ENCODE measurements around the gene SLC6A12. TPM values are rescaled to one million over a fixed set of nuclear protein-coding genes. Genes with fewer than 3 reads are reported as not detected.
"Not testable (repeated sequence)": the region's sequence is repeated elsewhere in the genome, so short reads cannot be mapped to it uniquely, and the experiment has no call there.

Gene SLC6A12
- total RNA-seq, 1 experiment from 2014 or later, result not detected

GRCh38 chr12:187986-188909 is 25.7 kb downstream of the SLC6A12 start:
- H3K9me3 ChIP-seq (ENCODE audit: low read length); H3K79me2 ChIP-seq (ENCODE audit: low read length); H3K36me3 ChIP-seq (ENCODE audit: insufficient read depth, low read length); H2AFZ ChIP-seq (ENCODE audit: low read length); H3K27me3 ChIP-seq (ENCODE audit: low read length); H3K9ac ChIP-seq (ENCODE audit: low read length); DNase-seq; H3K4me1 ChIP-seq (ENCODE audit: low read length); H4K20me1 ChIP-seq (ENCODE audit: insufficient read depth, low read depth, low read length); H3K9me2 ChIP-seq (replicated peaks; ENCODE audit: insufficient read depth, low read length); H3K4me2 ChIP-seq (ENCODE audit: low read depth, low read length, poor library complexity, severe bottlenecking); H3K4me3 ChIP-seq (ENCODE audit: low read length); H3K27ac ChIP-seq (ENCODE audit: low read length): not testable (repeated sequence)

DNA sequence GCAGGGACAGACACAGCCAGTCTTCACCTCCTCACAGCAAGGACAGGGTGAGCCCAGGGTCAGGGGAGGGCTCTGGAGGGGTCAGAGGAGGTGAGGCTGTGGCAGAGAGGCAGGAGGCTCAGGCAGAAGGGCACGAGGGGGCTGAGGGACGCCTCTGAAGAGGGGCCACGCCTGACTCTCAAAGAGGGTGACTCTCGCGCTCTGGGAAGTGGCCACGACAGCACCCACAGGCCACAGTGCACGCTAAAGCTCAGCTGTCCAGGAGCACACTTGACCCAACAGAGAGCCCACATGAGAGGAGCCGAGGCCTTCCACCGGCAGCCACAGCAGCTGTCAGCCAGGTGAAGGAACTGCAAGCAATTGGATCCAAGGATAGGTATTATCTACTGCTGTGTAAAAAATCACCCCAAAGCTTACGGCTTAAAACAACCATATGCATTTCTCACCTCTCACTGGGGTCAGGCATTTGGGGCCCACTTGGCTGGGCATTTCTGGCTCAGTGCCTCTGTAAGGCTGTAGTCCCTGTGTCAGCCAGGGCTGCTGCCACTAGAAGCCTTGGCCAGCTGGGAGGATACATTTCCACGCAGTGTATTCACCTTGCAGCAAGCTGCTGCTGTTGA is 27.8 kb downstream of the SLC6A12 start:
- no peak overlapping the region for H2AFZ ChIP-seq (ENCODE audit: low read length)
- H3K36me3 ChIP-seq (ENCODE audit: insufficient read depth, low read length), result no peaks in the 10 kb centered on the region
- no peak for DNase-seq
- H3K4me3 ChIP-seq (ENCODE audit: low read length), result no peak overlapping the region
- H4K20me1 ChIP-seq (ENCODE audit: insufficient read depth, low read depth, low read length), result no peaks in the 10 kb centered on the region
- no peak overlapping the region for H3K27ac ChIP-seq (ENCODE audit: low read length)
- H3K27me3 ChIP-seq (ENCODE audit: low read length), result no peaks in the 10 kb centered on the region
- H3K4me1 ChIP-seq (ENCODE audit: low read length), result no peaks in the 10 kb centered on the region
- H3K9me3 ChIP-seq (ENCODE audit: low read length), result no peaks in the 10 kb centered on the region
- H3K9me2 ChIP-seq (replicated peaks; ENCODE audit: insufficient read depth, low read length), result no peaks in the 10 kb centered on the region
- H3K4me2 ChIP-seq (ENCODE audit: low read depth, low read length, poor library complexity, severe bottlenecking), result no peak overlapping the region
- H3K79me2 ChIP-seq (ENCODE audit: low read length), result no peaks in the 10 kb centered on the region
- no peak overlapping the region for H3K9ac ChIP-seq (ENCODE audit: low read length)

- Histone ChIP-seq H3K4me2 (ENCODE audit: low read depth, low read length, poor library complexity, severe bottlenecking) (no peak overlapping the region), H3K9me3 (ENCODE audit: low read length) (no peaks in the 10 kb centered on the region), H3K79me2 (ENCODE audit: low read length) (no peaks in the 10 kb centered on the region), H3K4me1 (ENCODE audit: low read length) (no peaks in the 10 kb centered on the region), H3K27me3 (ENCODE audit: low read length) (no peaks in the 10 kb centered on the region), H3K36me3 (ENCODE audit: insufficient read depth, low read length) (no peaks in the 10 kb centered on the region), H4K20me1 (ENCODE audit: insufficient read depth, low read depth, low read length) (no peaks in the 10 kb centered on the region), H3K27ac (ENCODE audit: low read length) (no peak overlapping the region), H3K9ac (ENCODE audit: low read length) (no peak overlapping the region), H2AFZ (ENCODE audit: low read length) (no peak overlapping the region), H3K9me2 (replicated peaks; ENCODE audit: insufficient read depth, low read length) (no peaks in the 10 kb centered on the region), H3K4me3 (ENCODE audit: low read length) (no peak overlapping the region)
- no peak for DNase-seq
Measured at GRCh38 chr12:185576-185955, 28.4 kb downstream of the SLC6A12 start.

DNA sequence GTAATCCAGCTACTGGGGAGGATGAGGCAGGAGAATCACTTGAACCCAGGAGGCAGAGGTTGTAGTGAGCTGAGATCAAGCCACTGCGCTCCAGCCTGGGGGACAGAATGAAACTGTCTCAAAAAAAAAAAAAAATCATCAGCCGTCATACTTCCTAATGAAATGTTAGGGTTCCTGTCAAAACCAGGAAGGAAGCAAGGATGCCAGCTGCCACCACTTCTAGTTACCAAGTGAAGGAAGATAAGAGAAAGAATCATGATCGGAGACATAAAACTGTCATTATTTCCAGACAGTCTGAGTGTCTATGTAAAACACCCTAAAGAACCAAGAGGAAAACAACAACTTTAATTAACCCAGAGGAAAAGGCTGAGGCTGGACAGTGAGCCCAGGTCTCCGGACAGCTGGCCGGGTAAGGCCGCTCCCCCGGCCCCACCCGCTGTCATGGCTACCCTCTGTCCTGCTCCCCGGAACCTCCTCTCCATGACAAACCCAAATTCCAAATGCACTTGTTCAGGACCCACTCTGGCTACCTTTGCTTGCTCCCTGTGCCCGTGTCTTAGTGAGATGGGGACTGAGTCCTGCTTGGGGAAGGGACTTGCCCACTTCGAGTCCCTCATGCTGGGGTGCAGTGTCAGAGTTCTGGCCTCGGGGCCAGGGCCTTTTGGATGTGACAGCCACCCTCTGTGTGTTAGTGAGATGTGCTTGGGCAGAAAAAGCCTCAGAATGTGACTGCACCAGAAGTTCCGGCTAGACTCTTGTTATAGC is 29.0 kb downstream of the SLC6A12 start:
- H3K79me2 ChIP-seq (ENCODE audit: low read length), result no peaks in the 10 kb centered on the region
- no peaks in the 10 kb centered on the region for H3K27me3 ChIP-seq (ENCODE audit: low read length)
- no peaks in the 10 kb centered on the region for H3K4me1 ChIP-seq (ENCODE audit: low read length)
- H3K9ac ChIP-seq (ENCODE audit: low read length), result no peak overlapping the region
- no peak for DNase-seq
- H3K27ac ChIP-seq (ENCODE audit: low read length), result no peak overlapping the region
- no peak overlapping the region for H2AFZ ChIP-seq (ENCODE audit: low read length)
- no peaks in the 10 kb centered on the region for H4K20me1 ChIP-seq (ENCODE audit: insufficient read depth, low read depth, low read length)
- H3K9me2 ChIP-seq (replicated peaks; ENCODE audit: insufficient read depth, low read length), result no peaks in the 10 kb centered on the region
- no peak overlapping the region for H3K4me3 ChIP-seq (ENCODE audit: low read length)
- no peaks in the 10 kb centered on the region for H3K36me3 ChIP-seq (ENCODE audit: insufficient read depth, low read length)
- no peak overlapping the region for H3K4me2 ChIP-seq (ENCODE audit: low read depth, low read length, poor library complexity, severe bottlenecking)
- H3K9me3 ChIP-seq (ENCODE audit: low read length), result no peaks in the 10 kb centered on the region

GRCh38 chr12:182381-182892 is 31.5 kb downstream of the SLC6A12 start:
- Histone ChIP-seq H3K36me3 (ENCODE audit: insufficient read depth, low read length) (no peaks in the 10 kb centered on the region), H3K9me2 (replicated peaks; ENCODE audit: insufficient read depth, low read length) (no peaks in the 10 kb centered on the region), H3K9me3 (ENCODE audit: low read length) (no peaks in the 10 kb centered on the region), H3K9ac (ENCODE audit: low read length) (no peak overlapping the region), H3K4me3 (ENCODE audit: low read length) (no peak overlapping the region), H2AFZ (ENCODE audit: low read length) (no peak overlapping the region), H3K4me2 (ENCODE audit: low read depth, low read length, poor library complexity, severe bottlenecking) (no peak overlapping the region), H3K4me1 (ENCODE audit: low read length) (no peaks in the 10 kb centered on the region), H3K27me3 (ENCODE audit: low read length) (no peaks in the 10 kb centered on the region), H3K79me2 (ENCODE audit: low read length) (no peaks in the 10 kb centered on the region), H3K27ac (ENCODE audit: low read length) (no peak overlapping the region), H4K20me1 (ENCODE audit: insufficient read depth, low read depth, low read length) (no peaks in the 10 kb centered on the region)
- no peak for DNase-seq

DNA sequence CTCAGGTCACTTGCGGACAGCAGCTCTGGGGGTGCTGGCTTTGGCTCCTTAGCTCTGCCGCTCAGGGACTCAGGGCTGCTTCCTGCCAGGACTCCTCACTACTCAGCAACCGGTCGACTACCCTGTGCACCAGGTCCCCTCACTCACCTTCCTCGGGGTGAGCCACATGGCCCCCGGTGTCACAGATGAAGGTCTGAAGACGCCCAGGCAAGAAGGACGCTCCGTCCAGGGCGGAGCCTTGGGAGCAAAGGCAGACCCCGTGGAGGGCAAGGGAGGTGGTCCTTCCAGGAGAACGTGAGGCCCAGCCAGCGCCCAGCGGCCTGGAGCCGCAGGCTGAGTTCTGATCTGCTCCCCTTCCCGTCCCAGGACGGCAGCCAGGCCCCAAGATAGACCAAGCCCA is 32.0 kb downstream of the SLC6A12 start:
- H3K9ac ChIP-seq (ENCODE audit: low read length), result no peak overlapping the region

DNA sequence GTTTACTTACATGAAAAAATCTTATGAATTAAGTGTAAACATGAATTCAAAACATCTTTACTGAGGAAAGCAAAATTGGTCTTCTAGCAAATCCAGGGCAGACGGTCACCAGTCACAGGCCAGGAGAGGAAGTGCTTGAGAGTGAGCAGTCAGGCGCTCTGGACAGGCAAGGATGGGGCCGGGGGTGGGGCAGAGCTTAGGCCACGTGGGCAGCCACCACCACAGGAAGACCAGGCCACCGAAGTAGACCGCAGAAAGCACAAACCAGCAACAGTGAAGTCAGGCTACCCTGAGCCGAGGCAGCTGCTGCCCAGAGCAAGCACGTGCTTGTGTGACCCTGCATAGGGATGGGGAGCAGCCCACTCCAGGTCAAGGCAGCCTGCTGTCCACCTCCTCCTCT is 33.5 kb downstream of the SLC6A12 start:
- DNase-seq, result no peak

More for the DNA sequence above, 32.0 kb downstream of the SLC6A12 start:
- Histone ChIP-seq H3K9me2 (replicated peaks; ENCODE audit: insufficient read depth, low read length) (no peaks in the 10 kb centered on the region), H3K79me2 (ENCODE audit: low read length) (no peaks in the 10 kb centered on the region), H2AFZ (ENCODE audit: low read length) (no peak overlapping the region), H3K4me1 (ENCODE audit: low read length) (no peaks in the 10 kb centered on the region), H4K20me1 (ENCODE audit: insufficient read depth, low read depth, low read length) (no peaks in the 10 kb centered on the region), H3K27me3 (ENCODE audit: low read length) (no peaks in the 10 kb centered on the region), H3K4me2 (ENCODE audit: low read depth, low read length, poor library complexity, severe bottlenecking) (no peak overlapping the region), H3K9me3 (ENCODE audit: low read length) (no peaks in the 10 kb centered on the region), H3K36me3 (ENCODE audit: insufficient read depth, low read length) (no peaks in the 10 kb centered on the region), H3K27ac (ENCODE audit: low read length) (no peak overlapping the region), H3K4me3 (ENCODE audit: low read length) (no peak overlapping the region)
- no peak for DNase-seq

GRCh38 chr12:179885-180284 is 34.1 kb downstream of the SLC6A12 start:
- Histone ChIP-seq H3K36me3 (ENCODE audit: insufficient read depth, low read length) (no peaks in the 10 kb centered on the region), H3K4me2 (ENCODE audit: low read depth, low read length, poor library complexity, severe bottlenecking) (no peak overlapping the region), H3K9me3 (ENCODE audit: low read length) (no peaks in the 10 kb centered on the region), H3K4me3 (ENCODE audit: low read length) (no peak overlapping the region), H3K27me3 (ENCODE audit: low read length) (no peaks in the 10 kb centered on the region), H3K4me1 (ENCODE audit: low read length) (no peaks in the 10 kb centered on the region), H2AFZ (ENCODE audit: low read length) (no peak overlapping the region), H4K20me1 (ENCODE audit: insufficient read depth, low read depth, low read length) (no peaks in the 10 kb centered on the region), H3K9me2 (replicated peaks; ENCODE audit: insufficient read depth, low read length) (no peaks in the 10 kb centered on the region), H3K27ac (ENCODE audit: low read length) (no peak overlapping the region), H3K79me2 (ENCODE audit: low read length) (no peaks in the 10 kb centered on the region), H3K9ac (ENCODE audit: low read length) (no peak overlapping the region)
- no peak for DNase-seq

More for the DNA sequence above, 33.5 kb downstream of the SLC6A12 start:
- no peaks in the 10 kb centered on the region for H3K79me2 ChIP-seq (ENCODE audit: low read length)
- no peaks in the 10 kb centered on the region for H3K4me1 ChIP-seq (ENCODE audit: low read length)
- no peak overlapping the region for H3K4me3 ChIP-seq (ENCODE audit: low read length)
- H3K9me2 ChIP-seq (replicated peaks; ENCODE audit: insufficient read depth, low read length), result no peaks in the 10 kb centered on the region
- no peaks in the 10 kb centered on the region for H3K27me3 ChIP-seq (ENCODE audit: low read length)
- no peaks in the 10 kb centered on the region for H4K20me1 ChIP-seq (ENCODE audit: insufficient read depth, low read depth, low read length)
- H3K9ac ChIP-seq (ENCODE audit: low read length), result no peak overlapping the region
- no peak overlapping the region for H3K4me2 ChIP-seq (ENCODE audit: low read depth, low read length, poor library complexity, severe bottlenecking)
- H3K27ac ChIP-seq (ENCODE audit: low read length), result no peak overlapping the region
- H3K9me3 ChIP-seq (ENCODE audit: low read length), result no peaks in the 10 kb centered on the region
- no peaks in the 10 kb centered on the region for H3K36me3 ChIP-seq (ENCODE audit: insufficient read depth, low read length)
- H2AFZ ChIP-seq (ENCODE audit: low read length), result no peak overlapping the region
